GM18526 (cell line): ENCODE measurements around the gene SGPP1.

Experiments used
- POLR2A ChIP-seq: IDR thresholded peaks from 3 replicates; pipeline ENCODE4 v1.6.1; 2011; ENCODE audit not compliant: insufficient read length; ENCODE audit errors: extremely low read depth

Gene SGPP1

DNA sequence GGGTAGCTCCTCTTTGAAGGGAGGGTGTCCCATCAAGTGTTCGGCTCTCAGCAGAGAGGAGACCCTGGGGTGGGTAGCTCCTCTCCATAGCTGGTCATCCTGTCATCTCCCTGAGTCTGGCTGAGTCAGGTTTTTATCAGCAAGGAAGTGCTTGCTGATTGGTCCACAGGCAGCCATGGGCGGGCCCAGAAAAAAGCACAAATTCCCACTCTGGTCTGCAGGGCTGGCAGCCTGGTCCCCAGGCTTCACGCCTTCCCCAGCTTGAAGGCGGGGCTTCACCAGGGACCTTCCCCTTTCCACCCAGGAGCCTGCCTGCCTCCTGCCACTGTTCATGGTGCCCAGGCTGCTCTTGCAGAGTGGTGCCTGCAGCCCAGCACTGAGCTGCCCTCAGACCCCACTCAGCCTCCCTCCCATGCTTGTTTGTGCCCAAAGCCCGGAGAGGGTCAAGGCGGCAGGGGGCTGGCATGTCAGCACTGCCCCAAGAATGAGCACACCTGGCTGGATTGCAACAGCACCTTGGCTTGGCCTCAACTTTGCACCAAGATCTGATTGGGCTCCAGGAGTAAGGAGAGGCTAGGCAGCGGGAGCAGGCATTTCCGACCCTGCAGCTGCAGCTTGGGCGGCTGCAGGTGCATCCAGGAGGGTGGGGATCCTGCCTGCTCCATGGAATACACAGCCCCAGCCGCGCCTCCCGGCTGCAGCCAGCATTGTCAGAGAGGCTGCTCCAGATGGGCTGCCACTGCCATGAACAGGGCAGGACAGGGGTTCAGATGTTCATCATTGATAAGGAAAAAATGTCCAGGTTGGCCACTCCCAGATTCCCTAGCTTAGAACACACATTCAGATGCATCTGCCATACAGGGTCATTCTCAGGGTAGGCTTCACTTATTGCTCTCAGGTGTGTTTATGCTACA, 64.2 kb downstream of the SGPP1 start:
- TF ChIP-seq POLR2A, result no peak

DNA sequence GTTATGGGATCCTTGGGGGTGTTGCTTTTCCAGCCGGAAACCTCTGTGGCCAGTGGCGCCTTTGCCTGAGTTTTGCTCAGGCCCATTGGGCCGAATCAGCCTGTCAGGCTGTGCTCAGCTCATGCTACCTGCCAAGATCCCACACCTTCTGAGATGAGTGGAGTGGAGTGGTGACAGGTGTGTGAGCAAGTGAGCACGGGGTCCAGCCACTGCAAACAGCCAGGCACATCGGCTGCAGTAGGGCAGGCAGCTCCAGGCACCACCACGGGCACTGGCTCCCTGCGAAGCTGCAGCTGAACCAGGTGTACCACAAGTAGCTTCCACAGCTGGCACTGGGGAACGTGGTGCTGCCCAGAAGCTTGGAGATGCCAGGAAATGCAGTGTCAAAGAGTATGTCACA, 65.1 kb downstream of the SGPP1 start:
- no peak for TF ChIP-seq POLR2A

DNA sequence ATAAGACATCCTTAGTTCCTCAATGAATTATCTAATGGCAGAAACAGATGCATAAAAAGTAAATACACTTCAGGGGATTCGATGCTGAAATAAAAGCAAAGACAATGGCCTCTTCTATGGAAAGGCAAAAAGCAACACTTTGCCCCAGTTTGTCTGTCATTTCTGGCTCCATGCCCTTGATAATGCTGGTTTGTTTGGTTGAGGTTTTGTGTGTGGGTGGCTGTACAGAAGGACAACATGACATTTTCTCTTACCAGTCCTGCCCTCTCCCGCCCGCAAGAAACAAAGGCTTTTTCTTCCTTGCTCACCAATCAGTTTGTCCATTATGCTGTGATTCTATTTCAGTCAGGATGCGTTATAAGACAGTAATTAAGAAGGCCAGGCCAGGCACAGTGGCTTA, 68.1 kb downstream of the SGPP1 start:
- no peak for TF ChIP-seq POLR2A

DNA sequence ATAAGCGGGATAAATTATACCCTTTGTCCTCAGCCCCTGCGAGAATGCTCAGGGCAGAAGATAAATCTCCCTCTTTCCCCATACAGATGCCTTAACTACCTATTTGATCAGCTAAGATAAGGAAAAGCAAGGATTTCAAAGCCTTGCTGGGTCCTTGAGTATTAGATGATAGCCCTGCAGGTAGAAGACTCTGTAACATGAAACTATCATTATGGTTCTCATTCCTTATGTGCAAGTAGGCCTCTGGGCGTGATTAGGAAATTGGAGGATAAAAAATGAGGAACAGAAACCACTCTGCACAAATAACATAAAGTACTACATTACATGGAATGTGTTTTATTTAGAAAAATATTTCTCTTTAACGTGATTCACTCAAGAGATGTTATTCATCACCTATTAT, 71.7 kb downstream of the SGPP1 start:
- no peak for TF ChIP-seq POLR2A

DNA sequence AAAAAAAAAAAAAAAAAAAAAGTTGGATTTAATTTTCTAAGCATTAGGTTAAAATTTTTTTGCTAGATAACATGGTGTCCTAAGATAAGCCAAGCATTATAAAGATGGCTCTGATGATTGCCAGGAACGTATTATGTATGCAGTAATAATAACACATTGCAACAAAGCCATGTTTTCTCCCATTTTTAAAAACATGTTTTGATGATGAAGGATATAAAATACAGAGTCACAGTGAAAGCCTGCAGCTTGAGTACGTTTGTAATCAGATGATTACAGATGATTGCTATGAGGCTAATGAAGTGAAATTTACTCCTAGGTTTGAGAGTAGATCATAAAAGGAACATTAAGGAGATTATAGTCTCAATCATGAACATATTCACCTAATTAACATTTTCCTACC, 72.9 kb downstream of the SGPP1 start:
- TF ChIP-seq POLR2A, result no peak

DNA sequence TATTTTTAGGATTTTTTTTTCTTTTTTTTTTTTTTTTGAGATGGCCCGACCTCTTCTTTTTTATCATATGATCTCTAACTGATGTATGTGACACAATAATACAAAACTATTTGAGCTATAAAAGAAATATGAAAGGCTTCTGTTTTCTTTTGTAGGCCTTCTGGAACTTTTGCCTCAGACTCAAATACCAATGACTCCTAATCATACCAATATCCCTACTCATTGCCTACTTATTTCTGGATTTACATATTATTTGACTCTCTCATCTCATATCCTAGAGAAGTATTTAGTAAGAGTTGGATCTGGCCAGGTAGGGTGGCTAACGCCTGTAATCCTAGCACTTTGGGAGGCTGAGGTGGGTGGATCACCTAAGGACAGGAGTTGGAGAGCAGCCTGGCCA, 73.5 kb downstream of the SGPP1 start:
- no peak for TF ChIP-seq POLR2A

DNA sequence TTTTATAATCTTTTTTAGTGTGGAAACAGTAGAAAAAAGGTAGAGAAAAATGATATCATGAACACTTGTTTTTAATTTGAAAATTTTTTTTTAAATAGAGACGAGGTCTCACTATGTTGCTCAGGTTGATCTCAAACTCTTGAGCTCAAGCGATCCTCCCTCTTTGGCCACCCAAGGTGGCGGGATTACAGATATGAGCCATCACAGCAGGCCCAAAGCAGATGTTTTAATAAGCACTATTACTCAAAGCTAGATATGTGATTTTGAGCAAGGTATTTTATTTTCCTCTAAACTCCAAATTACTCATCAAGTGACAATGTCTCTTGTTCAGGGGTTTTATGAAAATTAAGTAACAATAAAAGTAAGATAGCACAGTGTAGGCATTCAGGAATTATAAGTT, 75.5 kb downstream of the SGPP1 start:
- no peak for TF ChIP-seq POLR2A

DNA sequence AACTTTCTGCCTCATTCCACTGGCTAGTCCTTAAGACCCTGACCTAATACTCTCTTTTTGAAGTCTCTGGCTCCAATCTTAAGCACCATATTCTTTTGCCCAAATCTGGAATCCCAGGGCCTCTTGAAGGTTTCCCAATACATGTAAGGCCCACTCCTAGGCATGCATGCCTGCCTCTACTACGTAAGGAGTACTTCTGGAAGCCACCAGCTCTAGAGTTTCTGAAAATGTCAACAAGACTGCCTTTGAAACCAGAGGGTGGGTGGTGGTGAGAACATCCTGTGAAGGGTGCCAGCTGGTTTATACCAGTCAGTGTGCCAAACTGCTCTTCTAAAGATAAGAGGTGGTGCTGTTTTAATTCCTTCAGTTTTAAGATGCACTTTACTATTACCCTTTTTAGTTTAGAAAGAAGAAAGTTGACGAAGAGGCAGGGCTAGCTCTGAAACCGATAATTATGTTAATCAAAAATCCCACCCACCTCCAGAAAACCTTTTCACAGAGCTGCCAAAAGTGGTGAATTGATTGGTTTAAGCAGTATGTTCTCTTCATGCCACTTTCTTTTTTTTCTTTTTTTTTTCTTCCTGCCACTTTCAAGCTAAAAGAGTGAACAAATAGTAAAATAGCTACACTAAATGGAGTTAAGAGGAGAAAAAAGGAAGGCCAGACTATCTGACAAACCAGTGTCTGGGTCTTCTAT, 77.5 kb downstream of the SGPP1 start:
- TF ChIP-seq POLR2A, result no peak

DNA sequence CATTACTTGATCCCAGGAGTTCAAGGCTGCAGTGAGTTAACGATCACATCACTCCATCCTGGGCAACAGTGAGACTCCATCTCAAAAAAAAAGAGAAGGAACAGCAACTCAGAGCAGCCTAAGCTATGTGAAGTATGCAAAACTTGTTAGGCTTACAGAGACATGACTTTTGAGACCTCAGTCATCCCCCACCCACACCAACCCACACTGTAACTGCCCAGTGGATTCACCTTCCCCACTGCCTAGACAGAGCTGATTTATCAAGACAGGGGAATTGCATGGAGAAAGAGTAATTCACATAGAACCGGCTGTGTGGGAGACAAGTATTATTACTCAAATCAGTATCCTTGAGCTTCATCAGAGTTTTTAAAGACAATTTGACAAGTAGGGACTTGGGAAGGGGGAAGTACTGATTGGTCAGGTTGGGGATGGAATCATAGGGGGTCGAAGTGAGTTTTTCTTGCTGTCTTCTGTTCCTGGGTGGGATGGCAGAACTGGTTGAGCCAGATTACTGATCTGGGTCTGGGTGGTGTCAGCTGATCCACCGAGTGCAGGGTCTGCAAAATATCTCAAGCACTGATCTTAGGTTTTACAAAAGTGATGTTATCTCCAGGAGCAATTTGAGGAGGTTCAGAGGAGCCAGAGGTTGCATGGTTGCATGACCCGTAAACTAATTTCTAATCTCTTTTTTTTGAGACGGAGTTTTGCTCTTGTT, 80.0 kb downstream of the SGPP1 start:
- TF ChIP-seq POLR2A, result no peak

DNA sequence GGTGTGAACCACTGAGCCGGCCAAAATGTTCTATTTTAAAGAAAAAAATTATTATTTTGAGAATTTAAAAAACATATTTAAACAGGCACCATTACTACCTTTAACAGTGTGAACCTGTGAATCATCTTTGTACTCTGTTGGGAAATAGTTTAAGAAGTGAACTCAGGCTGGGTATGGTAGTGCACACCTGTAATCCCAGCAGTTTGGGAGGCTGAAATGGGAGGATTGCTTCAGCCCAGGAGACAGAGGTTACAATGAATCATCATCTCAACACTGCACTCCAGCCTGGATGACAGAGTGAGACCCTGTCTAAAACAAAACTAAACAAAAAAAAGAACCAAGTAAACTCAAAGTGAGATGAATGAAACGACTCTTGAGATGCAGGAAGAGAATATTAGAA, 83.1 kb downstream of the SGPP1 start:
- no peak for TF ChIP-seq POLR2A

DNA sequence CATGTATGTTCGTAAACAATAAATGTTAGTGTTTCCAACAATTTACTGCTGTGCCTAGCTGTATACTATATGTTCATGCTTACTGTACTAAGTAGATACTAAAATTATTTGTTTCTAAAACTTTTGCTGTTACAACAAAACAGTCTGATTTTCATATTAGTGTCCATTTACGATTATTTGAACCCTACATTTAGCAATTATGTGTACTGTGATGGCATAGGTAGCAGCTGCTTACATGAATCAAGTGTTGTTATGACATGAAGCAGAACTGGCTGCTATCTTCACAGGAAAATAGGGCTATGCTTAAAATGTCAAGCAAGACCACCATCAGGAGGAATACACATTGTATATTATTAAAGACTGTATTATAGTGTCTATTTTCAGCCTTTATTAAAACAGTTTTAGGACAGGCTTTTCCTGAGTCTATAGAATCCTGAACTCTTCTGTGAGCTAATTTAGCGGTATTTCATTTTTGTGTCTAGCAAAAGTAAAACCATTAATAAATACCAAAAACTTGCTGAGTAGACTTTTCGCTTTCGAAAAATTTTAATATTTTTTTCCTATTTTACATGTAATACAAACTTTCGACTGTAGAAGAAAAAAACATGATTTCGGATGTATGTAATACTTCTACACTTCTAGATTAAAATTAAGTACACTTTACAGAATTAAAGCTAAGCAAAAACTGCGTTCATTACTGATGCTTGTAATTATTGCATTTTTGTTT, 85.0 kb downstream of the SGPP1 start:
- no peak for TF ChIP-seq POLR2A

DNA sequence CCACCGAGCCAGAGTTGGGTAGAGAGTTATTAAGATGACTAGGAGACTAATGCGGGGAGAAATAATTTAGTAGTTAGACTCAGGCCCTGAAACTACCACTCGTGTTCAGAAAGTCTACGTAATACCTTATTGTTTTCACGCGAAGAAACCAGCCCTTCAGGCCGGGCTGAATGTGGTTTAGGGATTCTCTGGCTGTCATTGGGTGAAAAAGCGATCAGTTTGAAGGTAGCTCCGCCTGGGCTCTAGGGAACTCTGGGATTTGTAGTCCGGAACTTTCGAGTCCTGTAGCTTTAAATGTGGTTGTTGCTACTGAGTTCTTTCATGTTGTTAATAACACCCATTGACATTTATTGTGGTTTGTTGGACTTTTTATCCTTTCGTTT, 85.6 kb downstream of the SGPP1 start:
- TF ChIP-seq POLR2A, result no peak

DNA sequence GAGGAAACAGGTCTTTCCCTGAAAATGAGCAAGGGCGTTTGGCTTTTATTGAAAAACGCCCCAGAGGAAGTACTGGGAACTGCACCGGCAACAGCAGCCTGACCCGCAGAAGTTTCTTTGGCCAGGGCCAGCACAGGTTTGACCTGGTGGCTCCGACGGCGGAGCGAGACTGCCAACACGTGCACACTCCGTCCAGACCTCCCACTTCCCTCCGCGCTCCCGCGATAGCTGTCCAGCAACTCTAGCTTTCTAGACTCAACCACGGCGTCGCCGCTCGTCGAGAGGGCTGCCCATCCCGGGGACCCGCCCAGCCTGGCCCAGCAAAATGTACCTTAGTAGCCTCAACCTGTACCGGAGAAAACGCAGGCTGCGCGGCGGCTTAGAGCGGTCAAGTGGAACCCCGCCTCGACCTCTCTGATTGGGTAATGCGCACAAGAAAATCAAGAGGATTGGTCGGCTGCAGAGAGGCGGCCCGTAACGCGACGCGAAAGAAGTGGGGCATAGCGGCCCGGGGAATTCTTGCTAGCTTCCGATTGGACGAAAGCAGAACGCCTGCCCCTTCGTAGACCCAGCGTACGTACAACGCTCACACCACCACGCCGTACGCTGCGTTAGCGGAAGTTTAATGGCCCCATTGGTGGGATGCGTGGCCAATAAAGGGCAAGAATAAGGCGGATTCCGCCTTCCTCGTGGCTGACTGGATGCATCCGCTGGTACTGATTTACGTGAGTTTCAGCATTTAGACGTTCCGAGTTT, 86.2 kb downstream of the SGPP1 start, which contains the start of gene WDR89:
Gene WDR89, minus strand, starts transcription at position 399 of the 756 bp plus-strand sequence. CDS start 41,929 bp downstream, outside the sequence.
- TF ChIP-seq POLR2A, result peak; percentile 85

DNA sequence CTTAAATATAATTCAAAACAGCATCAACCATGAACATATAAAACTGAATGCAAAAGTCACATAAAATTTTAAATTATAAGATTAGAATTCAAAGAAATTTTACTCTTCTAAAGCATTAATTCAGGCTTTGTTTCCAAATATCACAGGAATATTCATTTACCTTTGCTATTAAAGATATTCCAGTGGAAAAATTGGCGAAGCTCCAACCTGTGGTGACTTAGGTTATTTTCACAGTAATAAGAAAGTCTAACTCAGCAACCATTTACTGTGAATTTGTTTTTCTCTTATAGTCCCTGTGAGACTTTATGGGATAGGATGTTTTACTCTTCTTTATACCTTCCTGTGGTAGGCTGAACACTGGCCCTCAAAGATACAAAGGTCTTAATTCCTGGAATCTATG, 89.4 kb downstream of the SGPP1 start:
- no peak for TF ChIP-seq POLR2A
